ENCODE data around the gene WDR4. TPM values are rescaled to one million over a fixed set of nuclear protein-coding genes. Genes with fewer than 3 reads are reported as not detected.

WDR4 gene
- total and polyA plus RNA-seq, 2 of the 4 experiments (the other 2 are of a cell fraction): 11.3 to 20.8 TPM

DNA sequence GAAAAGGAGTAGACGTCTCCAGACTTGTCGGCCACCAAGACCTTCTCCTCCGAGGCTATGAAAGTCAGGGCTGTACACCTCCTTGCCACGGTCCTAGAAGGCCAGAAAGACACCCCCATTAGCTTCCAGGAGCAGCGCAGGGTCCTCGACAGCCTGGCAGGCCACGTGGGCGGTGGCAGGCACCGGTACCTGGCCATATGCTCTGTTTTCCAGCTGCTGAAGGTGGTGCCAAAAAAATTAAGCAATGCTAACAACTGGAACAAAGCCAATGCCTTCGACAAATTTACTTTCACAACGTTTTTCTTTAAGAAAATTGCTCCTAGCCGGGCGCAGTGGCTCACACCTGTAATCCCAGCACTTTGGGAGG lies 15.9 kb downstream of the WDR4 start:
- peaks cover 48% of the 10 kb centered on the region for H3K36me3 ChIP-seq (ENCODE audit: control insufficient read depth, insufficient read depth, low read length)
- BruUV-seq (replicated peaks): no TSS peak
- 100% methylated on average over 3 of the region's 13 CpGs; no CpG with 5 or more reads in 1 of the 2 experiments for WGBS, 2 experiments (ENCODE audit: extremely low coverage in 2 of 2, insufficient read length in 1 of 2)
- H4K20me1 ChIP-seq (ENCODE audit: insufficient read depth, low read length): peaks cover 49% of the 10 kb centered on the region
- no peak overlapping the region for H3K4me3 ChIP-seq (ENCODE audit: insufficient read depth, low read depth, low read length)
- H4K8ac ChIP-seq (ENCODE audit: low read depth in 2 of 2, low read length in 2 of 2): no peak overlapping the region
- no peak for TF ChIP-seq SMC3 (IDR thresholded peaks at IDR 0.05; ENCODE audit: low read depth, low read length)
- no peak for TF ChIP-seq MXI1 (IDR thresholded peaks at IDR 0.05; ENCODE audit: borderline replicate concordance, low read depth, low read length)
- no peak for TF ChIP-seq USF2 (IDR thresholded peaks at IDR 0.05; ENCODE audit: low read depth, low read length)
- no peak overlapping the region for H3K4ac ChIP-seq (ENCODE audit: low read depth, low read length)
- H3K14ac ChIP-seq (replicated peaks; ENCODE audit: low read depth, low read length): no peak overlapping the region
- H3K4me1 ChIP-seq (ENCODE audit: control insufficient read depth, insufficient read depth, low read length): no peaks in the 10 kb centered on the region
- no peak overlapping the region for H2BK5ac ChIP-seq (ENCODE audit: low read depth, low read length, poor library complexity, severe bottlenecking)
- H3K27ac ChIP-seq (ENCODE audit: insufficient read depth, low read length): no peak overlapping the region
- no peak overlapping the region for H2AK5ac ChIP-seq (ENCODE audit: low read depth, low read length)
- H3K56ac ChIP-seq (ENCODE audit: extremely low read depth, insufficient read depth, low read length): no peak overlapping the region
- in situ Hi-C loops (cut with MboI; ENCODE audit: low sequenced_read_pairs): loop anchor here (25.0 kb wide), 1 partner anchor 101 kb away; no protein-coding TSS in a partner anchor
- no peak overlapping the region for H4K5ac ChIP-seq (ENCODE audit: low read depth, low read length)
- H2BK120ac ChIP-seq (ENCODE audit: low read depth, low read length): no peak overlapping the region
- intact Hi-C loops (cut with micrococcal nuclease): no loop called here
- dilution Hi-C loops (cut with HindIII; ENCODE audit: low sequenced_read_pairs, unreplicated experiment): no loop called here
- no peak overlapping the region for H3K4me2 ChIP-seq (ENCODE audit: low read depth, low read length)
- no peak overlapping the region for H2BK15ac ChIP-seq (ENCODE audit: low read depth, low read length)
- ChIA-PET POLR2A (ENCODE audit: unreplicated experiment) (no interaction called here), CTCF (no interaction called here)
- no peak overlapping the region for H4K91ac ChIP-seq (ENCODE audit: insufficient read depth, low read depth, low read length)
- no peak for DNase-seq
- peaks cover 33 to 49% of the 10 kb centered on the region in 2 experiments for H3K79me1 ChIP-seq (ENCODE audit: low read depth in 1 of 2, low read length in 2 of 2)
- ATAC-seq (ENCODE audit: low read depth): no peak
- H3K9ac ChIP-seq (ENCODE audit: low read depth, low read length): no peak overlapping the region
- no peaks in the 10 kb centered on the region for H3K27me3 ChIP-seq (ENCODE audit: control insufficient read depth, insufficient read depth, low read length)
- no peaks in the 10 kb centered on the region for H3K9me3 ChIP-seq (ENCODE audit: control insufficient read depth, insufficient read depth, low read length)
- H3K18ac ChIP-seq (ENCODE audit: low read depth, low read length): no peak overlapping the region
- no peak overlapping the region for H2AFZ ChIP-seq (replicated peaks; ENCODE audit: low read length, poor library complexity)
- no peaks in the 10 kb centered on the region for H3K9me1 ChIP-seq (ENCODE audit: insufficient read depth, low read length)
- H3K23ac ChIP-seq (ENCODE audit: low read depth, low read length): no peak overlapping the region
- no peak overlapping the region for H2AK9ac ChIP-seq (replicated peaks; ENCODE audit: low read depth, low read length, poor library complexity)
- H2BK20ac ChIP-seq (ENCODE audit: low read depth, low read length): no peak overlapping the region
